Esophagus muscularis mucosa (tissue), 4 donors: ENCODE data around the gene AZU1.

Experiments used
- CTCF ChIP-seq, 3 experiments: fragments of 200-600 bp in 2 of 3; fragments of 450-650 bp in 1 of 3; sonication (generic) in 2 of 3; IDR thresholded peaks; one replicate each; pipeline ENCODE4 v1.5.1; 2017 to 2019; ENCODE audit warnings: antibody characterized with exemption in 3 of 3, mild to moderate bottlenecking in 2 of 3, moderate library complexity in 1 of 3
- EP300 ChIP-seq: sonication (generic); formaldehyde crosslinking; IDR thresholded peaks from one replicate; pipeline ENCODE4 v1.6.1; 2017; ENCODE audit warnings: antibody characterized with exemption
- POLR2A ChIP-seq: fragments of 450-650 bp; IDR thresholded peaks from one replicate; pipeline ENCODE4 v1.6.1; 2017; ENCODE audit warnings: antibody characterized with exemption, moderate library complexity, mild to moderate bottlenecking, low read depth
- POLR2AphosphoS5 ChIP-seq, 2 donors: sonication (generic); formaldehyde crosslinking; IDR thresholded peaks; one replicate each; pipeline ENCODE4 v1.6.1; 2017; ENCODE audit warnings: antibody characterized with exemption in 2 of 2

GRCh38 chr19:800360-801029, 27.1 kb upstream of the AZU1 start:
- no peak for TF ChIP-seq CTCF (IDR thresholded peaks at IDR 0.05)
- no peak for TF ChIP-seq POLR2AphosphoS5 (IDR thresholded peaks at IDR 0.05)
- no peak for TF ChIP-seq POLR2A
- no peak for TF ChIP-seq EP300
